LNCAP (cell line): ENCODE data around the gene ZNF529.

Source experiments
- CTCF ChIP-seq: fragments of 450-650 bp; IDR thresholded peaks from 2 replicates; pipeline ENCODE4 v1.5.1; 2017; ENCODE audit warnings: mild to moderate bottlenecking

The ZNF529 gene

GRCh38 chr19:36573895-36574720 lies 1.0 kb upstream of the ZNF529 start:
- no peak for TF ChIP-seq CTCF

DNA sequence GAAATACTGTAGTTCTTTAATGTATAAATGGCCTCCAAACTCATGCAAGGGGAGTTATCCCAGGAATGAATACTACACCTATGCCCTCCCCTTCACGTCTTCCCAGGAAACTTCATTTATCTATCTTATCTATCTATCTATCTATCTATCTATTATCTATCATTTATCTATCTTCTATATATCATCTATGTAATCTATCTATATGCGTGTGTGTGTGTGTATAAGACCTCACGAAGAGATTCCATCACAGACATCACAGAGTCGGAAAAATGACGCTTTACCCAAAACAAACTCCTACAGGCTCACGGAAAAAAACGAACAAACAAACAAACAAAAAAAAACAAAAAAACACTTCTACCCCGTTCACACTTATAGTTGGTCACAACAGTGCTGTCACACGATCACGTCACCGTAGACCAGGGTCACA lies 486 bp downstream of the ZNF529 start:
- no peak for TF ChIP-seq CTCF

DNA sequence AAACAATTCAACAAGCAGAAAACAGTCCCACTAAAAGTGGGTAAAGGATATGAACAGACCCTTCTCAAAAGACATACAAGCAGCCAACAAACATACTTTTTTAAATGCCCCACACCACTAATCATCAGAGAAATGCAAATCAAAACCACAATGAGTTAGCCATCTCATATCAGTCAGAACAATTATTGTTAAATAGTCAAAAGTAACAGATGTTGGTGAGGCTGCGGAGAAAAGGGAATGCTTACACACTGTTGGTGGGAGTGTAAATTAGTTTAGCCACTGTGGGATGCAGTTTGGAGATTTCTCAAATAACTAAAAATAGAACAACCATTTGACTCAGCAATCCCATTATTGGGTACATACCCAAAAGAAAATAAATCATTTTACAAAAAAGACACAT lies 8.7 kb downstream of the ZNF529 start:
- TF ChIP-seq CTCF = no peak

GRCh38 chr19:36547001-36547732 lies 25.9 kb downstream of the ZNF529 start:
- TF ChIP-seq CTCF = no peak

GRCh38 chr19:36528921-36529518 lies 44.1 kb downstream of the ZNF529 start:
- TF ChIP-seq CTCF = no peak

DNA sequence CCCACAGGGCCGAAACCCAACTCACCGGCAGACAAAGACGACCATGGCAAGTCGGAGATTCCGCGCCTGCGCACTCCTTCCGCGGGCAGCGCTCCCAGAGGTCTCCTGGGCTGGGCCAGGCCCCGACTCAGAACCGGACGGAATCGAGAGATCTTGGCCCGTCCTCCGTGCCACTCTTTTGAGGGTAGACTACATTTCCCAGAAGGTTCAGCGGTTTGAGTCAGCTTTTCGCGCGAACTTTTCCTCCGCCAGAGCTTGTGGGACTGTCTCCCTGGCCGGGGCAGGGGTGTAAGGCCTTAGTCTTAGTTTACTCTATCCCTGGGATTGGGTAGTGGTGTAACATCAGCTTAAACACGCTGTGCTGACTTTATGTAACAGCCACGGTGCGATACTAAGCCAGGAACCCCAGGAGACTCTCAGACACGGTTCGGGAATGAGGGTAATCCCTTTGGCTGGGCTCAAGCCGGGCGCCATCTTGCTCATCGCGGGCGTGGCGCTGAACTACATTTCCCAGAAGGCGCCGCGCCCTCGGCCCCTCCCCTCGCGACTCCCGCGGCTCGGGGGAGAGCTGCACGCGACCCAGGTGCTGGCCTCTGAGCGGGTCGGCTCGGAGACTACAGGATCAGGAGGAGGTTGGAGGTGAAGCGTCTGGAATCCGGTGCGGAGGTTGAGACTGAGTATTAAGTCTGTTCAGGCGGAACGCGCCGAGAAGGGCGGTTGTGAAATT lies 44.7 kb downstream of the ZNF529 start, which contains the start of gene ZNF260:
Gene ZNF260, minus strand, starts transcription at position 78 of the 727 bp plus-strand sequence. CDS start 13,033 bp downstream, outside the sequence.
- no peak for TF ChIP-seq CTCF

- no peak for TF ChIP-seq CTCF
These were observed 45.3 kb downstream of the ZNF529 start for GRCh38 chr19:36527873-36528193.
